GM10266 (cell line): ENCODE results near the gene TMEM126A.
"Not testable (repeated sequence)": the region's sequence is repeated elsewhere in the genome, so short reads cannot be mapped to it uniquely, and the experiment has no call there.

Experiments
- DNase-seq: peaks from one replicate; pipeline ENCODE4 v3.0.0; 2012; ENCODE audit errors: extremely low spot score
- CTCF ChIP-seq: IDR thresholded peaks from 2 replicates; pipeline ENCODE4 v1.5.1; 2012; ENCODE audit warnings: mild to moderate bottlenecking, low read depth; ENCODE audit not compliant: control insufficient read depth, insufficient read depth; ENCODE audit errors: missing control alignments

The TMEM126A gene

DNA sequence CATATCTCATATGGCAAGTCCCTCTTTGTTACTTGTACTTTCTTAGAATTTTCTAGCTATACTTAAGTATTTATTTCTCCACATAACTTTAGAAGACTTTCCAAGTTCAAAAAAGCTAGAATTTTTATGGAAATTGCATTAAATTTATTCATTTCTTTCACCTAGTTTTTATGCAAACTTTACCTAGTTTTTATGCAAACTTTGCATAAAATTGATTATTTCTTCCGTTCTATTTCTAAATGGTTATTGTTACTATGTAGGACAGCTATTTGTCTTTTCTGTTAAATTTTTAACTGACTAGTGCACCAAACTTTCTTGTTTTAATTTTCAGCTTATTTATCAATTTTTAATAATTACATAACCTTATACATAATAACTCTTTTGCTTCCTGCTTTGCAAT, 20.4 kb downstream of the TMEM126A start:
- no peak for DNase-seq
- no peak for TF ChIP-seq CTCF

- DNase-seq, result not testable (repeated sequence)
These were observed 23.3 kb downstream of the TMEM126A start for GRCh38 chr11:85670949-85671663.

DNA sequence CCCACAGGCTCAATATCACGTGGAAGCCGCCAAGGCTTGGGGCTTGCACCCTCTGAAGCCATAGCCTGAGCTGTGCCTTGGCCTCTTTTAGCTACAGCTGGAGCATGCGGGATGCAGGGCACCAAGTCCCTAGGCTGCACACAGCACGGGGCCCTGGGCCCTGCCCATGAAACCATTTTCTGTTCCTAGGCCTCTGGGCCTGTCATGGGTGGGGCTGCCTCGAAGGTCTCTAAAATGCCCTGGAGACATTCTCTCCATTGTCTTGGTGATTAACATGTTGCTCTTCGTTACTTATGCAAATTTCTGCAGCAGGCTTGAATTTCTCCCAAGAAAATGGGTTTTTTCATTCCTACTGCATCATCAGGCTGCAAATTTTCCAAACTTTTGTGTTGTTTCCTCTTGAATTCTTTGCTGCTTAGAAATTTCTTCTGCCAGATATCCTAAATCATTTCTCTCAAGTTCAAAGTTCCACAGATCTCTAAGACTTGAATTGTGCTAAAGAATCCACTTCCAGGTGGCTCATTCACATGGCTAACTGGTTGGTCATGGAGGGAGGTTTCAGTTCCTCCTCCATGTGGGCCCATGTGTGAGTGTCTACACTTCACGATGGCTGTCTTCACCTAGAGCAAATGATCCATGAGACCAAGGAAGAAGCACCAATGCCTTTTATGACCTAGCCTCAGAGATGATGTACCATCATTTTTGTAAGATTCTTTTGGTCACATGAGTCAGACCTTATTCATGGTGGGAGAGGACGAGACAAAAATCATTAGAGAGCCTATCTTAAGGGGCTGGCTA, 24.5 kb downstream of the TMEM126A start:
- DNase-seq, result no peak
- TF ChIP-seq CTCF, result no peak

- no peak for TF ChIP-seq CTCF
- no peak for DNase-seq
These were observed 25.6 kb downstream of the TMEM126A start for GRCh38 chr11:85673393-85673792.

GRCh38 chr11:85679576-85679975, 31.8 kb downstream of the TMEM126A start:
- no peak for DNase-seq
- no peak for TF ChIP-seq CTCF

DNA sequence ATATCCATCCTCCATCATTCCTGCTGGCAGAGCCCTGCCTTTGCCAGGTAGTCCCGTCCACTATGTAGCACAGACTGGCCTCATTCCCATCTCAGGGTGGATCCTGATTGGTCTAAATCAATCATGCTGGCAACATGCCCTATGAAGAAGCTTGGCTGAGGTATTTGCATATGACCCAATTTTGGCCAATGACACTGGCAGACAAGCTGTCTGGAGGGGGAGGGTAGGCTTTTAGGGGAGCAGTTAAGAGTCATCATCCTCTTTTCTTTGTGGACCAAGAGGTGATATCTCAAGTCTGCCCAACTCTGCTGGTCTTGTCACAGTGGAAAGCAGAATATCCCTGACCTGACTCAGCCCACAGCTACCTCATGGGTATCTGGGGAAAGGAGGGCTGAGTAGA, 33.1 kb downstream of the TMEM126A start:
- TF ChIP-seq CTCF, result no peak
- no peak for DNase-seq

GRCh38 chr11:85682330-85683305, 34.9 kb downstream of the TMEM126A start:
- peak; percentile 80 for DNase-seq
- TF ChIP-seq CTCF, result no peak
